HS-5 (cell line): ENCODE measurements around the gene HOXC12.

Experiments used
- DNase-seq: peaks from one replicate; pipeline ENCODE4 v3.0.0-alpha.2; 2012; ENCODE audit warnings: low read depth

Gene HOXC12

DNA sequence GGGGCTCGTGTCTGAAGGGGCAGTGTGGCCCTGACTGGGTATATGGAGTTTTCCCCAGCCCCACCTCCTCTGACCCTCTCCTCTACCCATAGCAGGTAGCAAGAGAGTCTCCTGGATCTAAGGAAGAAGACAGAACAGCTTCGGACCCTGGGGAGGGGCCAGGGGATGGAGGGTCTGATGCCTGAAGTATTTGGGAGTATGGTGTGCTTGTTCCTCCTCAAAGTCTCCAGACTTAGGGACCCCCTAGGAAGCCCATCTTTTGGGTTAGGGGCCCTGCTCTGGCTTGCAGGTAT, 53.5 kb downstream of the HOXC12 start:
- DNase-seq: no peak
